ENCODE results near the gene RNF187.

DNA sequence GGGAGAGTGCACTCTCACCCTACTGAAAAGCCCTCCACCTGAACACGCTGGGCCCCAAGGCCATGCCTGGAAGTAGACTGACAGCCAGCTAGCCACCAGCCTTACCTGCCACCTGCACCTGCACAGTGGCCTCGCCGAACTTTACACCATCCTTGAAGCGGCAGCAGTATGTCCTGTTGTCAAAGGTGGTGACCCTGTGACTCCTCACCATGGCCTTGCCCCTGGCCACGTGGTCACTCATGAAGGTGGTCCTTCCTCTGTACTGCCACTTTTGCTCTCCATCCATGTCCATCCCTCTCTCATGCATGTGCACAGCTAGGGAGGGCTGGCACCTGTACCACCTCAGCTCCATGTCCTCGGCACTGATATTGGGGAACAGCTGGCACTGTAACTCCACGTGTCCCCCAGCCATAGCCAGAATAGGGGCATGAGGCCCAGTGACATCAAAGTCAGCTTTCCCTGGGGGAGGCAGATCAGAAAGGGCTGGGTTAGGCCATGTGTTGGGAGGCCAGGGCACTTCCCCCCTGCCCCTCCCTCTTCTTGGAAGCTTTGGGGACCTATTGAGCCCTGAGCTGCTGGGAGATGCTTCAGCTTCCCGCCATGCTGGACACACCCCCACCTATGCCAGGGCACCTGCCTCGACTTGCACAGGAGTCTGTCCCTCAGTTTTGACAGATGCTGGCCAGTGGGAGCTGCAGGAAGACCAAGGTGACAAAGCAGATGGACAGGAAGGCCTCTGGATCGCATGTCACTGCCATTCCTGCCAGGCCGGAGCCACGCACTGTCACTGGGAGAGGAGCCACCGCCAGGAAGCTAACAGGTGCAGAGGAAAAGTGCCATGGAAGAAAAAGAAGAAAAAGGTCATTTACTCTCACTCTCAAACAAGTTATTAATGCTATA lies 24.6 kb downstream of the RNF187 start:
- TF ChIP-seq, protein P1, sequence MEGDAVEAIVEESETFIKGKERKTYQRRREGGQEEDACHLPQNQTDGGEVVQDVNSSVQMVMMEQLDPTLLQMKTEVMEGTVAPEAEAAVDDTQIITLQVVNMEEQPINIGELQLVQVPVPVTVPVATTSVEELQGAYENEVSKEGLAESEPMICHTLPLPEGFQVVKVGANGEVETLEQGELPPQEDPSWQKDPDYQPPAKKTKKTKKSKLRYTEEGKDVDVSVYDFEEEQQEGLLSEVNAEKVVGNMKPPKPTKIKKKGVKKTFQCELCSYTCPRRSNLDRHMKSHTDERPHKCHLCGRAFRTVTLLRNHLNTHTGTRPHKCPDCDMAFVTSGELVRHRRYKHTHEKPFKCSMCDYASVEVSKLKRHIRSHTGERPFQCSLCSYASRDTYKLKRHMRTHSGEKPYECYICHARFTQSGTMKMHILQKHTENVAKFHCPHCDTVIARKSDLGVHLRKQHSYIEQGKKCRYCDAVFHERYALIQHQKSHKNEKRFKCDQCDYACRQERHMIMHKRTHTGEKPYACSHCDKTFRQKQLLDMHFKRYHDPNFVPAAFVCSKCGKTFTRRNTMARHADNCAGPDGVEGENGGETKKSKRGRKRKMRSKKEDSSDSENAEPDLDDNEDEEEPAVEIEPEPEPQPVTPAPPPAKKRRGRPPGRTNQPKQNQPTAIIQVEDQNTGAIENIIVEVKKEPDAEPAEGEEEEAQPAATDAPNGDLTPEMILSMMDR (IDR thresholded peaks at IDR 0.05), result no peak
- no peak for TF ChIP-seq POLR2A (IDR thresholded peaks at IDR 0.05)

Measured in lower leg skin (tissue), 3 donors.